ENCODE data around the gene FLAD1.
"Not testable (repeated sequence)": the region's sequence is repeated elsewhere in the genome, so short reads cannot be mapped to it uniquely, and the experiment has no call there.

The FLAD1 gene

DNA sequence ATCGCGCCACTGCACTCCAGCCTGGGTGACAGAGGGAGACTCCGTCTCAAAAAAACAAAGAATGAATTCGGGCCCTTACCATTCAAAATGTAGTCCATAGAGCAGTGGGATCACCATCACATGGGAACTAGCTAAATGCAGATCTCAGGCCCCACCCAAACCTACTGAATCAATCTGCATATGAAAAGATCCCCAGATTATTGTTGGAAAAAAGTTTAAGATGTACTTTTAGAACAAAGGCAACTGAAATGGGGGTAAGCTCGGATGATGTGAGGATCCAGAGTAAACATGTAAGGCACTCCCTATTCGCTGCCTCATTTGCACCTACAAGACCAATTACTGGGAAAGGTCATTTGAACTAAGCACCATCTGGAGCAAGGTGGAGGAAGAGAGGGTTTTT lies 803 bp upstream of the FLAD1 start:
- DNase-seq (ENCODE audit: low read depth, low spot score), result no peak
- H3K4me3 ChIP-seq (ENCODE audit: low read length), result peak overlapping the region; percentile 68

- DNase-seq (ENCODE audit: low read depth, low spot score), result no peak
- H3K4me3 ChIP-seq (ENCODE audit: low read length), result peak overlapping the region; percentile 68
Measured at GRCh38 chr1:154983776-154984466, 777 bp downstream of the FLAD1 start.

DNA sequence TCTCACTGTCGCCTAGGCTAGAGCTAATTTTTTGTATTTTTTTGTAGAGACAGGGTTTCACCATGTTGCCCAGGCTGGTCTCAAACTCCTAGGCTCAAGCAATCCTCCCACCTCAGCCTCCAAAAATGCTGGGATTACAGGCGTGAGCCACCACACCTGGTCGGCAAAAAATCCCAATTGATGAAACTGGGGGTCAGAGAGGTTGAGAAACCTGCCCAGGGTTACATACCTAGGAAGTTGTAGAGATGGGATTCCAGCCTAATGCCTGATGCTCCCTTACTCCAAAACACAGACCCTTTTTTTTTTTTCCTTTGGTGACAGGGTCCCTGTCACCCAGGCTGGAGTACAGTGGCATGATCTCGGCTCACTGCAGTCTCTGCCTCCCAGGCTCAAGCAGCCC lies 3.6 kb downstream of the FLAD1 start:
- not testable (repeated sequence) for DNase-seq (ENCODE audit: low read depth, low spot score); H3K4me3 ChIP-seq (ENCODE audit: low read length)

- no peak for DNase-seq (ENCODE audit: low read depth, low spot score)
Measured at GRCh38 chr1:154987326-154987725, 4.2 kb downstream of the FLAD1 start.

GRCh38 chr1:154988058-154988954 lies 5.2 kb downstream of the FLAD1 start:
- DNase-seq (ENCODE audit: low read depth, low spot score), result no peak
- H3K4me3 ChIP-seq (ENCODE audit: low read length), result no peak overlapping the region

More at GRCh38 chr1:154987326-154987725, 4.2 kb downstream of the FLAD1 start:
- no peak overlapping the region for H3K4me3 ChIP-seq (ENCODE audit: low read length)

DNA sequence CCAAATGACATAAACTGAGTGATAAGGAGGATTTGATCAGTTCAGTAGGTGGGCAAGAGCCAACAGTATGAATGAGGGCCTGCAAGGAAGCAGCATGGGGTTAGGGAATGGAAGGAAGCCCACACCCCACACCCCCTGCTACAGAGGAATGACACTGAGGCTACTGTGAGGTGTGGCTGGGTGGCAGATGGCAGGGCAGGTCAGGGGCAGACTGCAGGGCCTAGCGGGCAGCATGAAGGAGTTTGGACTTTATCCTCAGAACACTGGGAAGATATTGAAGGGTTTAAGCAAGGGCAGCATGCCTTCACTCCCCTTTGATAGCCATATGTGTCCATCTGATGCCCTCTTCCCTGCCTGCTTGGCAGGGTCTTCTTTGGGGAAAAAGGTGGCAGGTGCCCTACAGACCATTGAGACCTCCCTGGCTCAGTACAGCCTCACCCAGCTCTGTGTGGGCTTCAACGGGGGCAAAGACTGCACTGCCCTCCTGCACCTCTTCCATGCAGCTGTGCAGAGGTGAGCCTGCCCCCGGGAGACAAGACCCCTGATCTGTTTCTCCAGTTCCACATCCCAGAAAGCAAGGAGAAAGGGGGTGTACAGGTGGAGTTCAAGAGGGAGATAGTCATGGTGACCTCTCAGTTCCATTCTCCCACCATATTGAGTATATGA lies 6.2 kb downstream of the FLAD1 start:
- H3K4me3 ChIP-seq (ENCODE audit: low read length), result no peak overlapping the region
- no peak for DNase-seq (ENCODE audit: low read depth, low spot score)

DNA sequence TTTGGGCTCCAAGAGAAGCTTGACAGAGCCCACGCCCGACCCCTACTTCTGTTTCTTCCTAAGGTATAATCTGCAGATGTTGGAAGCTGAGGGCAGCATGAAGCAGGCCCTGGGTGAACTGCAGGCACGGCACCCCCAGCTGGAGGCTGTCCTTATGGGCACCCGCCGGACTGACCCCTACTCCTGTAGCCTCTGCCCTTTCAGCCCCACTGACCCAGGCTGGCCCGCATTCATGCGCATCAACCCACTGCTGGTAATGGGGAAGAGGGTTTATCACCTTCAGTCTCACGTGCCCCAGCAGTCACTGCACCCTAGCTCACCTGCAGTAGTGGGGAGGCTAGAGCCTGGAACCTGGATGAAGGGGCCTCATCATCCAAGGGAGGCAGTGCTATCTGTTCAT lies 7.1 kb downstream of the FLAD1 start:
- no peak overlapping the region for H3K4me3 ChIP-seq (ENCODE audit: low read length)
- no peak for DNase-seq (ENCODE audit: low read depth, low spot score)

DNA sequence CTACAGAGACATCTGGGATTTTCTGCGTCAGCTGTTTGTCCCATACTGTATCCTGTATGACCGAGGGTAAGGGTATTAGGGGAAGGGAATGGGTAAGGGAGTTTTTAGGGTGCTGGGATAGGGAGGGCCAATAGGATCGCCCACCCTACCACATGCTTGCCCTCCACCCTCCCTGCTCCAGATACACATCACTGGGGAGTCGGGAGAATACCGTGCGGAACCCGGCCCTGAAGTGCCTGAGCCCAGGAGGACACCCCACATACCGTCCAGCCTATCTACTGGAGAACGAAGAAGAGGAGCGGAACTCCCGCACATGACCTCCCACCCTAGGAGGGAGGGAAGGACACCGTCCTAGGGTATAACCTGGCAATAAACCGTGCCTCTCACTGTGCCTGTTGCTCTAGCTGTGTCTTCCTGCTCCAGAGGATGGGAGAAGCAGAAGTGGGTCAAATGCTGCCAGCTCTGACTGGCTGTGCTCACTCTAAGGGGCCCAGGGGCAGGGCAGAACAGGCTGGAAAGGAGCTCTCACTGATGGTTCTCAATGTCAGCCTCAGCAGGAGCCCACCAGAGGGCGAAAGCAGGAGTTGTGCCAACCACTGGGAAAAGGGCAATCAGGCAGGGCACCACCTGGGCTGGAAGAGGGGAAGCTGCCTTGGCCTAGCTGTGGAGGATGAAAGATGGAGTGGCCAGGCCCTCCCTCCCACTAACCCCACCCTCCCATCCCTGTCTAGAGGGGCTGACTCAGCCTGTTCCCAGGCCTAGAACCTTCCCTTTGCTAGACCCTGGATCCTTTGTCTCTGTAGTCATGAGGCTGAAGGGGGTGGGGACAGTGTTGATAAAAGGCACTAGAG lies 9.8 kb downstream of the FLAD1 start:
- DNase-seq (ENCODE audit: low read depth, low spot score), result no peak

DNA sequence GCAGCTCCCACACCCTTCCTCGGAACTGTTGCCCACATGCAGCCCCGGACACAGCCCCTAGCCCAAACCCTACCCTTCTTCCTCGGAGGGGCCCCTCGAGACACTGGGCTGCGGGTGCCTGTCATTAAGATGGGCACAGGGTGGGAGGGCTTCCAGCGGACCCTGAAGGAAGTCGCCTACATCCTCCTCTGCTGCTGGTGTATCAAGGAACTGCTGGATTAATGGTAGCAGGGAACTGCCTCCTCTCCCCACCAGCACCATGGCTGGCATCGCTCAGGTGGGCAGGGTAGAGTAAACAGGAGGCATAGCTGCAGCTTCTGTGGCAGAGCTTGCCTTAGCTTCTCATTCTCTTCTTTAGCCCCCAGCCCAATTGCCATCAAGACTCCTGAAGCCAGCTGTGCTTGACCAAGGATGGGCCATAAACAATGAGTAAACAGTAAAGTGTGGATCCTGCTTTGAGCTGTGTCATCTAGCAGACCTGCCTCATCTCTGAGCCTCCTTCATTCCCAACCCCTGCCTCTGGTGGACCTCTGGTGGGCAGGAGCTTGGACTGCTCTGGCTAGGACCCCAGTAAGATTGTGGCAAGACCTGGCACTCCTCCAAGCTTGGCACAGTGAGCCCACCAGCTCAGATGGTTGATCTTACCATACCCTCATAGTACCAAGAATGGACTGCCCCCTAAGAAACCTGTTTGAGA lies 10.6 kb downstream of the FLAD1 start, which contains the start of gene LENEP:
LENEP (plus strand) TSS at position 15 of the 697 bp plus-strand sequence; CDS start at position 37, 22 bp downstream.
- H3K4me3 ChIP-seq (ENCODE audit: low read length), result no peak within 1 kb of the TSS
- no peak for DNase-seq (ENCODE audit: low read depth, low spot score)

More for the DNA sequence above, 9.8 kb downstream of the FLAD1 start:
- H3K4me3 ChIP-seq (ENCODE audit: low read length), result no peak overlapping the region

GRCh38 chr1:154994269-154994587 lies 11.1 kb downstream of the FLAD1 start:
- no peak for DNase-seq (ENCODE audit: low read depth, low spot score)
- no peak overlapping the region for H3K4me3 ChIP-seq (ENCODE audit: low read length)

GRCh38 chr1:154994591-154994990 lies 11.4 kb downstream of the FLAD1 start:
- H3K4me3 ChIP-seq (ENCODE audit: low read length), result no peak overlapping the region
- DNase-seq (ENCODE audit: low read depth, low spot score), result no peak

- DNase-seq (ENCODE audit: low read depth, low spot score); H3K4me3 ChIP-seq (ENCODE audit: low read length): not testable (repeated sequence)
Measured at GRCh38 chr1:154995301-154995983, 12.3 kb downstream of the FLAD1 start.

DNA sequence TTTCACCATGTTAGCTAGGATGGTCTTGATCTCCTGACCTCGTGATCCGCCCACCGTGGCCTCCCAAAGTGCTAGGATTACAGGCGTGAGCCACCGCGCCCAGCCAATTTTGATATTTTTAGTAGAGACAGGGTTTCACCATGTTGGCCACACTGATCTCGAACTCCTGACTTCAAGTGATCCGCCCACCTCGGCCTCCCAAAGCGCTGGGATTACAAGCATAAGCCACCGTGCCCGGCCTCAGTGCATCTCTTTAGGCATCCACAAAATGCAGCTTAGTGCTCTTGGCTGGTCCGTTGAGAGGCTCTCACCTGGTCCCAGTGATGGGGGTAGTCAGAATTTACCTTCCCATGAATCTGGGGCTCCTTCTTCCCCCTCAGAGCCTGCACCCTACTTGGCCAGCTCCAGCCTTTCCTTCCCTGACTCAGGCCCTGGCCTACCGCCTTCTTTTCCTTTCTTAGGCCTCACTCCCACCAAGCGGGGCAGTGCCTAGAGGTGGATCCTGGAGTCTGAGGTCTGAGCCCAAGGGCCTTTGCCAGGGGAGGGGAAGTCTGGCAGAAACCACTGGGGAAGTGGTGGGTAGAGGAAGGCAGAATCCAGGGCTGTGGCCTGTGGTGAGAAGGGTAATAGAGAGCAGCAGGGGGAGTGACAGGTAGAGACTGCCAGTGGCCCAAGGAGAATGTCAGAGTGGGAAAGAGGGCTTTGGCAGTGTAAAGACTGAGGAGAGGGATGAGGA lies 14.0 kb downstream of the FLAD1 start:
- H3K4me3 ChIP-seq (ENCODE audit: low read length), result no peak overlapping the region
- no peak for DNase-seq (ENCODE audit: low read depth, low spot score)

- no peak overlapping the region for H3K4me3 ChIP-seq (ENCODE audit: low read length)
- DNase-seq (ENCODE audit: low read depth, low spot score), result no peak
Measured at GRCh38 chr1:154998201-154998780, 15.1 kb downstream of the FLAD1 start.

DNA sequence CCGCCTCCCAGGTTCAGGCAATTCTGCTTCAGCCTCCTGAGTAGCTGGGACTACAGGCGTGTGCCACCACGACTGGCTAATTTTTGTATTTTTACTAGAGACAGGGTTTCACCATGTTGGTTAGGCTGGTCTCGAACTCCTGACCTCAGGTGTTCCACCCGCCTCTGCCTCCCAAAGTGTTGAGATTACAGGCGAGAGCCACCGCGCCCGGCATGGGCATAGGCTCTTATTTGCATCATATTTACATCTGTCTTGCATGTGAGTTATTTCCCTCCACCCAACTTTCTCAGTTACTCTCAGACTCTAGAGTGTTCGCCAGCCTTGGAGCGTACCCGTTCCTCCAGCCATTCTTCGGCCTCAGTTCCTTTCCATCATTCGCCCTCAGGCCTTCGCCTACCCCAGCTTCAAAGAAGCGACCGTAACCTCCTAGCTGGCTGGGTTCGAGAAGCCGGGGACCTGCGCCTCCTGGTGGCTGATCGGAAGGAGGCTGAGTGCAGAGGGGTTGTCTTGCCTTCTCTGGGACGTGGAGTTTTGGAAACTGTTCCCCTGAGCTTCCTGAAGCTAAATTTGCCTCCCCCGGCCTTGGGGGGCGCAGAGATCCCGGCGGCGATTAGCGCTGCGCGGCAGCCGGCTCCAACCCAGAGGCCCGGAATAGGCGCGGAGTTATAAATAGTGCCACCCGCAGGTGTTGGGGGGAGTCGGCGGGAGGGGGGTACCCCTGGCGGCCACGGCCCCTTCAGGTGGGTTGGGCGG lies 15.8 kb downstream of the FLAD1 start:
- peak overlapping the region; percentile 22 for H3K4me3 ChIP-seq (ENCODE audit: low read length)
- DNase-seq (ENCODE audit: low read depth, low spot score), result peak; percentile 88
